HCT116 (cell line): ENCODE results near the gene TMA7. TPM values are rescaled to one million over a fixed set of nuclear protein-coding genes. Genes with fewer than 3 reads are reported as not detected.
A peak's percentile ranks its signal among the peaks of the same experiment; 100 is the strongest.

Experiments used
- ATAC-seq: fragments of 200-7000 bp; cut with Tn5 transposase; 2 replicates; pipeline ENCODE4 v1.9.1; 2020; ENCODE audit warnings: mild to moderate bottlenecking, moderate library complexity
- BruUV-seq: library from RNA; stranded (reverse); fragments of 400-500 nt; replicated peaks from 2 replicates; lab custom pipeline; 2021; lab: Mats Ljungman, UMichigan
- CTCF ChIA-PET: fragments of 300-600 bp; sonication (Branson Sonifier 250); formaldehyde crosslinking; loops from one replicate; lab custom pipeline; 2021; ENCODE audit warnings: antibody characterized with exemption; lab: Charles Lee
- POLR2A ChIA-PET: fragments of 300-600, 350-600 bp; sonication (Branson Sonifier 250); formaldehyde crosslinking; loops from one replicate; lab custom pipeline; 2021; ENCODE audit warnings: antibody characterized with exemption; lab: Charles Lee
- RAD21 ChIA-PET, 2 experiments: fragments of 300-600 bp; sonication (Branson Sonifier 250); formaldehyde crosslinking; loops; one replicate each; lab custom pipeline; 2023; ENCODE audit warnings: low total read pairs in 2 of 2; ENCODE audit not compliant: uncharacterized antibody in 2 of 2, unreplicated experiment in 2 of 2, low non-redundant PET in 1 of 2; lab: Charles Lee
- DNase-seq: peaks from one replicate; pipeline ENCODE4 v3.0.0-alpha.2; 2010; ENCODE audit warnings: low read depth, low spot score
- H2AFZ ChIP-seq: fragments of 200-600 bp; shearing (Covaris generic), sonication (generic); 2 replicates; pipeline ENCODE4 v1.6.1; 2017; ENCODE audit warnings: low read depth, mixed run types, mixed read lengths, antibody characterized with exemption, low read length; ENCODE audit not compliant: poor library complexity, severe bottlenecking
- H3K27ac ChIP-seq: 2 replicates; pipeline ENCODE4 v1.5.1; 2012; ENCODE audit warnings: low read depth, low read length
- H3K27me3 ChIP-seq: fragments of 200-600 bp; sonication (generic); 2 replicates; pipeline ENCODE4 v1.6.1; 2016; ENCODE audit warnings: mixed run types, low read length, mixed read lengths; ENCODE audit not compliant: insufficient read depth
- H3K36me3 ChIP-seq, 2 experiments: fragments of 200-500 bp in 1 of 2; fragments of 200-600 bp in 1 of 2; sonication (Bioruptor generic) in 1 of 2; sonication (generic) in 1 of 2; 2 replicates each; pipeline versions ENCODE4 v1.5.1 to v1.6.1; 2014 to 2016; ENCODE audit warnings: low read length in 2 of 2, inconsistent platforms in 1 of 2, mixed read lengths in 1 of 2, mixed run types in 1 of 2; ENCODE audit not compliant: insufficient read depth in 2 of 2, control insufficient read depth in 1 of 2
- H3K4me1 ChIP-seq, 2 experiments: fragments of 200-600 bp in 1 of 2; sonication (generic) in 1 of 2; 2 replicates each; pipeline versions ENCODE4 v1.5.1 to v1.6.1; 2012 to 2017; ENCODE audit warnings: low read length in 2 of 2, inconsistent platforms in 1 of 2, mild to moderate bottlenecking in 1 of 2, mixed read lengths in 1 of 2, mixed run types in 1 of 2, moderate library complexity in 1 of 2; ENCODE audit not compliant: insufficient read depth in 2 of 2, control insufficient read depth in 1 of 2
- H3K4me2 ChIP-seq: fragments of 200-600 bp; sonication (generic); 2 replicates; pipeline ENCODE4 v1.6.1; 2017; ENCODE audit warnings: mixed run types, low read length, mixed read lengths
- H3K4me3 ChIP-seq, 2 experiments: fragments of 200-600 bp in 1 of 2; sonication (generic) in 1 of 2; replicated peaks in 1 of 2; 2 replicates each; pipeline ENCODE4 v1.5.1; 2011 to 2016; ENCODE audit warnings: low read length in 2 of 2, control low read depth in 1 of 2, low read depth in 1 of 2, mild to moderate bottlenecking in 1 of 2, mixed read lengths in 1 of 2, mixed run types in 1 of 2
- H3K79me2 ChIP-seq: fragments of 200-600 bp; sonication (generic); 2 replicates; pipeline ENCODE4 v1.6.1; 2017; ENCODE audit warnings: mild to moderate bottlenecking, mixed run types, low read length, moderate library complexity, mixed read lengths; ENCODE audit not compliant: insufficient read depth
- H3K9ac ChIP-seq: fragments of 200-600 bp; sonication (generic); 2 replicates; pipeline ENCODE4 v1.6.1; 2016; ENCODE audit warnings: low read length, mixed read lengths
- H3K9me2 ChIP-seq: fragments of 200-600 bp; sonication (generic), shearing (Covaris generic); 2 replicates; pipeline ENCODE4 v1.6.1; 2017; ENCODE audit warnings: mixed run types, mild to moderate bottlenecking, moderate library complexity; ENCODE audit not compliant: insufficient read depth
- H3K9me3 ChIP-seq, 2 experiments: fragments of 200-500 bp in 1 of 2; fragments of 200-600 bp in 1 of 2; sonication (Bioruptor generic) in 1 of 2; sonication (generic) in 1 of 2; 2 replicates each; pipeline ENCODE4 v1.6.1; 2014 to 2017; ENCODE audit warnings: low read length in 2 of 2, mixed read lengths in 2 of 2, inconsistent platforms in 1 of 2, low read depth in 1 of 2, mild to moderate bottlenecking in 1 of 2, mixed run types in 1 of 2, moderate library complexity in 1 of 2; ENCODE audit not compliant: control insufficient read depth in 1 of 2, insufficient read depth in 1 of 2
- H4K20me1 ChIP-seq: fragments of 200-600 bp; sonication (generic), shearing (Covaris generic); 2 replicates; pipeline ENCODE4 v1.6.1; 2017; ENCODE audit warnings: mixed run types, mild to moderate bottlenecking, moderate library complexity; ENCODE audit not compliant: insufficient read depth
- CEBPB ChIP-seq: IDR thresholded peaks from 2 replicates; pipeline ENCODE4 v1.6.1; 2012; ENCODE audit warnings: low read depth
- EGR1 ChIP-seq: IDR thresholded peaks from 2 replicates; pipeline ENCODE4 v1.6.1; 2012; ENCODE audit warnings: low read depth
- ELF1 ChIP-seq: IDR thresholded peaks from 2 replicates; pipeline ENCODE4 v1.6.1; 2012; ENCODE audit warnings: low read depth, borderline replicate concordance
- FOSL1 ChIP-seq: IDR thresholded peaks from 2 replicates; pipeline ENCODE4 v1.6.1; 2012; ENCODE audit warnings: low read depth
- MAX ChIP-seq: IDR thresholded peaks from 2 replicates; pipeline ENCODE4 v1.6.1; 2012
- POLR2AphosphoS5 ChIP-seq: IDR thresholded peaks from 2 replicates; pipeline ENCODE4 v1.6.1; 2011; ENCODE audit warnings: mild to moderate bottlenecking, low read depth, low read length, moderate library complexity
- RAD21 ChIP-seq: IDR thresholded peaks from 2 replicates; pipeline ENCODE4 v1.6.1; 2012; ENCODE audit warnings: low read depth, mild to moderate bottlenecking
- REST ChIP-seq: IDR thresholded peaks from 2 replicates; pipeline ENCODE4 v1.6.1; 2012; ENCODE audit warnings: low read depth
- SP1 ChIP-seq: IDR thresholded peaks from 2 replicates; pipeline ENCODE4 v1.6.1; 2012; ENCODE audit warnings: low read depth
- SRF ChIP-seq: IDR thresholded peaks from 2 replicates; pipeline ENCODE4 v1.6.1; 2012; ENCODE audit warnings: low read depth
- ZBTB33 ChIP-seq: IDR thresholded peaks from 2 replicates; pipeline ENCODE4 v1.6.1; 2011; ENCODE audit warnings: mild to moderate bottlenecking, low read length, moderate library complexity; ENCODE audit not compliant: insufficient replicate concordance; ENCODE audit errors: extremely low read depth
- ZFX ChIP-seq: fragments of 450-650 bp; IDR thresholded peaks from 2 replicates; pipeline ENCODE4 v1.6.1; 2017
- ZNF274 ChIP-seq: fragments of 200-500 bp; sonication (Bioruptor generic); IDR thresholded peaks from 2 replicates; pipeline ENCODE4 v1.6.1; 2014; ENCODE audit warnings: mild to moderate bottlenecking, low read depth, low read length, inconsistent platforms
- intact Hi-C: fragments of 100-400 bp; cut with micrococcal nuclease; formaldehyde crosslinking; loops from 2 replicates; pipeline ENCODE4 v1.10.0; 2022
- total RNA-seq: library from RNA; stranded (reverse); gene quantifications from one replicate; pipeline ENCODE4 v1.2.1, GENCODE V29; 2021; ENCODE audit not compliant: unreplicated experiment

TMA7 gene
- total RNA-seq, 1 experiment from 2014 or later = 334 TPM

- Histone ChIP-seq H3K9me3 (no peaks in the 10 kb centered on the region), H3K27ac (peak overlapping the region; percentile 81), H3K36me3 (peaks cover 0 to 17% of the 10 kb centered on the region in 2 experiments; a peak in 1 of 4 replicates), H3K9ac (0 out of 2 replicates have a peak overlapping the region, but pooled peaks have one; percentile 77), H4K20me1 (no peaks in the 10 kb centered on the region), H3K4me1 (peaks cover 55 to 72% of the 10 kb centered on the region in 2 experiments), H2AFZ (no peak overlapping the region), H3K4me3 (no peak overlapping the region), H3K9me2 (no peaks in the 10 kb centered on the region), H3K79me2 (peaks cover 14% of the 10 kb centered on the region; the same call in 1 of the 2 replicates), H3K4me2 (peak overlapping the region; percentile 91), H3K27me3 (no peaks in the 10 kb centered on the region)
- BruUV-seq = no TSS peak
- POLR2A ChIA-PET = interaction anchor here (1.8 kb wide), 1 partner anchor 9 kb away, joined by 5 read pairs; the partner anchor contains the start of genes CCDC51 and TMA7
- RAD21 ChIA-PET = no interaction called here
- no peak for ATAC-seq
- no peak for TF ChIP-seq EGR1
- TF ChIP-seq ZFX = no peak
- no peak for TF ChIP-seq ZNF274
- no peak for TF ChIP-seq CEBPB
- TF ChIP-seq SP1 = no peak
- TF ChIP-seq REST = no peak
- TF ChIP-seq MAX = no peak
- TF ChIP-seq ELF1 = no peak
- TF ChIP-seq SRF = no peak
- no peak for TF ChIP-seq RAD21
- no peak for TF ChIP-seq FOSL1
- no peak for TF ChIP-seq POLR2AphosphoS5
- TF ChIP-seq ZBTB33 = no peak
- intact Hi-C loops = no loop called here
- DNase-seq = no peak
- CTCF ChIA-PET = interaction anchor here (2.7 to 3.3 kb wide), 2 partner anchors 9 to 30 kb away, joined by 8 to 15 read pairs; partner anchors contain the start of genes CCDC51 and TMA7
Measured at GRCh38 chr3:48430708-48431101, 9.4 kb upstream of the TMA7 start.
